HG02588 (cell line): Measurements from ENCODE around the gene CLCA1.

Experiments used
- ATAC-seq: cut with Tn5 transposase; IDR thresholded peaks from one replicate; pipeline ENCODE4 v1.9.1; 2021; ENCODE audit warnings: mild to moderate bottlenecking, moderate library complexity; ENCODE audit not compliant: unreplicated experiment

Gene CLCA1

GRCh38 chr1:86502125-86502646 lies 33.5 kb downstream of the CLCA1 start:
- peak; percentile 74 for ATAC-seq

GRCh38 chr1:86502721-86503405 lies 34.1 kb downstream of the CLCA1 start:
- ATAC-seq = no peak

GRCh38 chr1:86503406-86504136 lies 34.8 kb downstream of the CLCA1 start:
- no peak for ATAC-seq

- no peak for ATAC-seq
Observed at GRCh38 chr1:86504137-86504479, 35.4 kb downstream of the CLCA1 start.

GRCh38 chr1:86504895-86505563 lies 36.3 kb downstream of the CLCA1 start:
- no peak for ATAC-seq

- ATAC-seq = no peak
Observed at GRCh38 chr1:86505564-86505902, 36.8 kb downstream of the CLCA1 start.

GRCh38 chr1:86507935-86508582 lies 39.3 kb downstream of the CLCA1 start:
- no peak for ATAC-seq

GRCh38 chr1:86508583-86508969 lies 39.8 kb downstream of the CLCA1 start:
- ATAC-seq = no peak

GRCh38 chr1:86515597-86515996 lies 46.9 kb downstream of the CLCA1 start:
- ATAC-seq = no peak

- no peak for ATAC-seq
Observed at GRCh38 chr1:86516335-86516734, 47.6 kb downstream of the CLCA1 start.

- no peak for ATAC-seq
Observed at GRCh38 chr1:86517336-86517735, 48.6 kb downstream of the CLCA1 start.

- no peak for ATAC-seq
Observed at GRCh38 chr1:86520789-86521521, 52.2 kb downstream of the CLCA1 start.

GRCh38 chr1:86521522-86521891 lies 52.8 kb downstream of the CLCA1 start:
- ATAC-seq = no peak

GRCh38 chr1:86522240-86522639 lies 53.5 kb downstream of the CLCA1 start:
- ATAC-seq = no peak

- no peak for ATAC-seq
Observed at GRCh38 chr1:86523670-86524354, 55.1 kb downstream of the CLCA1 start.

- ATAC-seq = no peak
Observed at GRCh38 chr1:86527306-86527705, 58.6 kb downstream of the CLCA1 start.

- no peak for ATAC-seq
Observed at GRCh38 chr1:86530211-86530845, 61.6 kb downstream of the CLCA1 start.

- ATAC-seq = no peak
Observed at GRCh38 chr1:86537928-86538695, 69.4 kb downstream of the CLCA1 start.

- no peak for ATAC-seq
Observed at GRCh38 chr1:86538775-86539174, 70.0 kb downstream of the CLCA1 start.
